Left cardiac atrium (tissue), 4 donors: ENCODE data around the gene STEAP1. TPM values are rescaled to one million over a fixed set of nuclear protein-coding genes. Genes with fewer than 3 reads are reported as not detected.
"Not testable (repeated sequence)": the region's sequence is repeated elsewhere in the genome, so short reads cannot be mapped to it uniquely, and the experiment has no call there.

Source experiments
- ATAC-seq, 2 donors: fragments of 200-7000 bp; cut with Tn5 transposase; one replicate each; pipeline ENCODE4 v1.9.1; 2020; ENCODE audit warnings: mild to moderate bottlenecking in 2 of 2, moderate library complexity in 2 of 2
- DNase-seq: peaks from one replicate; pipeline ENCODE4 v3.0.0-alpha.2; 2020
- intact Hi-C, 2 donors: fragments of 100-400 bp; cut with DNase I; formaldehyde crosslinking; loops; one replicate each; pipeline versions ENCODE4 v1.14.1 to v1.15.1; 2022 to 2023
- long read RNA-seq: library from polyadenylated mRNA; unstranded; transcript quantifications from one replicate; pipeline ENCODE4 v2.0.0, GENCODE V29; 2021
- total RNA-seq, 2 donors: library from RNA; stranded (reverse); fragmentation: NEBNext Ultra II Directional; extraction: Animal tissue kit (Norgen Biotek cat#: 25700); gene quantifications; one replicate each; pipeline ENCODE4 v1.2.1, GENCODE V29; 2021
- donor health status: DM: no; HTN: yes; CAD: no.
- donor health status: DM: no; HTN: yes; CAD: no; lungs with severe emphysema.
- donor health status: DM: yes; HTN: yes; CAD: no.
- donor health status: Dilated cardiomyopathy.

The STEAP1 gene
- 10 to 100 TPM in 1 of 2 donors, 1 to 10 TPM in 1; 6.1 to 12.0 TPM for total RNA-seq
- long read RNA-seq, transcript STEAP1-201 (5 exons, 1,313 nt): major isoform, 5 of 6 reads
- long read RNA-seq, partial matches to known transcripts: 1 of 6 reads
- long read RNA-seq, other reads (novel, unspliced or antisense): 0 of 6 reads

DNA sequence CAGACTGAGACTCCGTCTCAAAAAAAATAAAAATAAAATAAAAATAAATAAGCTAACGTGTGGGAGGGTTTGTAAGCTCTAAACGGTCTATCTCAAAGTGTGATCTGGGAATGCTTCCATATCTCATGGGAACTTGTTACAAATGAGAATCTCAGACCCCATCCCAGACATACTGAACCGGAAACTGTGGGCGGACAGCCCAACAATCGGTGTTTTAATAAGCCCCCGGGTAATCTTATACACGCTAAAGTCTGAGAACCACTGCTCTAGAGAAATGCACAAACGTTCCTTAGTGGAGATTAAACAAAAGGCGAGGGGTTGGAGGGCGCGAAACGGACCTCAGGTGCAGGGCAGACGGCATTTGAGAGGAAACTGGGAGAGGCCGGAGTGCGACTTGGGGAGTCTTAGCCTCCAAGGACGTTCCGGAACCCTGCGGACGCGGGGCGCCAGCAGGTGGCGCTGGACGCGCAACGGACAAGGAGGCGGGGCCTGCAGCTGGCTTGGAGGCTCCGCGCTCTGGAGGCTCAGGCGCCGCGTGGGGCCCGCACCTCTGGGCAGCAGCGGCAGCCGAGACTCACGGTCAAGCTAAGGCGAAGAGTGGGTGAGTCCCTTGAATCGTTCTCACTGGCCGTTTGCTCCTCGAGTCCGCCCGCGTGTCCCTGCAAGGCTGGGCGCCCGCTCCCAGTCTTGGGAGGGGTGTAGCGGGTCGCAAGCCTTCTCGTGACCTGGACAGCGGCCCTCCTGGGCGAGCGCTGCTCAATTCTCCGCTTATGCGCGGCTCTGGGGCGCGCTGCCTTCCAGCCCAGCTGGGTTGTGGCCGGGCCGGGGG is at the start of gene STEAP1:
Gene STEAP1, plus strand, starts transcription at position 527 of the 829 bp plus-strand sequence. CDS start 5,320 bp downstream, outside the sequence.
- ATAC-seq: peak; percentile 98
- intact Hi-C loops: loop anchor here in 1 of 2 donors (5.0 kb wide), 1 partner anchor 108 kb away; no protein-coding TSS in a partner anchor
- DNase-seq: peak; percentile 93

DNA sequence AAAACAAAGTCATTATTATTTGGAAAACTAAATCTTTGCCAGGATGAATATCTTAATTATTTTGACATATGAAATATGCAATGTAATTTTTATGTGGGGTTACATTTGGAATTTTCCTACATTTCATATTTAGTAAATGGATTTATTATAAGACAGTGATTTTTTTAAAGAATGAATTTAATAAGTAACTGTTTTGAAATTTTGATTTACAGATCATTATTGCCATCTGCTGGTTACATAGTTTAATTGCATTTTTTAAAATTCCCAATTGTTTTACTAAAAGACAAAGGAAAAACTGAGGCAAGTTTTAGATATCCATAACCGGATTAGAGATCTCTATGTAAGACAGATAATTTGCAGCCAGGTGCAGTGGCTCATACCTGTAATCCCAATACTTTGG is 39.3 kb upstream of the STEAP1 start:
- DNase-seq, intact Hi-C loops, ATAC-seq: not testable (repeated sequence)

DNA sequence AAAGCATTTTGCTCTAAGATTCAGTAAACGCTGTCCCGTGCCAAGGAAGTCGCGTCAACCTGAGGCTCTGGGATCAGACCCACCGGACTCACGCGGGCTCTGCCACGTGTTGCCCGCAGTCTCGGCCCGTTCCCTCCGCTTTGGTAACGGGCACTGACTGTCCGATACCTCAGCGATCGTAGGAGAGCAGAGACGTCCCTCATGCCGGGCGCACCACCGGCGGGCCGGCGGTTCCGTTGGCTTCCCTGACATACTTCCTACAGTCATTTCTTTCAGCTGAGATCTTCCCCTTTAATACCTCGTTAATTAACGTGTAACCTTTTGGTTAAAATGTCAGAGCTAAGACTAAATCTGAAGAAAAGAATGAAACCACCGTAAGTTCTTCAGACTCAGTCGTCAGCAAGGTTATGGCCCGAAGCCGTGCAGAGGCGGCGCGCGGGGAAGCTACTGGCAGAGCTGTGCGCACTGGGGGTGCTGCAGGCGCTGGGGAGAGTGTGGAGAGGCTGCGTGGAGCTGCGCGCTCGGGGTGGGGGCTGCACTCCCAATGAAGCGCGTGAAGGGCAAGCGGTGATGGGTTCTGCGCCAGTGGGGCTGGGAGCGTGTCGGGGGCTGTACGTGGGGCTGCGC is 35.6 kb upstream of the STEAP1 start:
- DNase-seq (peak; percentile 34), ATAC-seq (peak; percentile 51 to 80)
- intact Hi-C loops: not testable (repeated sequence)

DNA sequence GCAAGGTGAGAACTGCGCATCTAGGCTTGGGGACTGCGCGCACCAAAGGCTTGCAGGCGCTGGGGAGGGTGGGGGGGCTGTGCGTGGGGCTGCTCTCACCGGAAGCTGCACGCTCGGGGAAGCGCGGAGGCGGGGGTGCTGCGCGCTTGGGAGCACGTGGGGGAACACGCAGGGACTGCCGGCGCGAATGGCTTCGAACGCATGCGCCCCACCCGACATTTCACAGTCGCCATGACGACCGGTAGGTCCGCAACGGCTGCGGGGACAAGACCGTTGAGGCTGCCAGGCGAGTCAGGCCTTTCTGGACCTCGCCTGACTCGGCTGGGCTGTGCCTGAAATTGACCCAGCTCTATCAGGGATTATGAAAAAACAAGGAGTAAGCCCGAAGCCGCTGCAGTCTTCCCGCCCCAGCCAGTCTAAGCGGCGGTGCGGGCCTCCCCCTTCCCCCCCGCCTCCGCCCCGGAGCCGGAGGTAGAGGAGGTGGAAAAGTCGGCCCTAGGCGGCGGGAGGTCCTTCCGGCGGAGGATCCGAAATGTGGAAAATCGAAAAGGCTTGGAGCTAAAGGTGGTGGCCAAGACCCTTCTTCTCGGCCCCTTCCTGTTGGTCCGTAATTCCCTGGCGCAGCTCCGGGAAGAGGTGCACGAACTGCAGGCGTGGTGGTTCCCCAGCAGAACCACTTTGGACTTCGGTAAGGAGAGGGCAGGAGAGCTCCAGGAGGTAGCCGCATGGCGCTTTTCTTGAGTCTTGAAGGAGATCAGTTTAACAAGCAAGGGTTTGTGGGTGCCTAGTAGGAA is 34.9 kb upstream of the STEAP1 start:
- peak; percentile 68 for DNase-seq
- intact Hi-C loops: no loop called here
- peak; percentile 91 to 92 for ATAC-seq

DNA sequence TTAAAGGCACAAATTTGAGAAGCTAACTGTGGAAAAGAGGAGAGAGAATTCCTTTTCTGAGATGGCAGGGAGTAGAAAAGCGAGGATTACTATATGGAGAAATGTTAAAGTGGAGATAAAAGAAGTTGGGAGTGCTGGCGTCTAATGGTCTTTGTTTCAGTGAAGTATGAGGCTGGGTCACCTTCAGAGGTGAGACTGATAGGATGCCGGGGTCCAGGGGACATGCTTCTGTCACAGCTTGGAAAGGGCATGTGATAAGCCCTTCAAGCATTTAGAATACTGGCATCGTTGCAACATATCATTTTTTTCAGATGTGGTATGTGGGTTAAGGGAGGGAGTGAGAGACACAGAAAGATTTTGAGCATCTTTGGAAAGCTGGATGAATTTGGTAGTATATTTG is 34.1 kb upstream of the STEAP1 start:
- ATAC-seq, intact Hi-C loops, DNase-seq: not testable (repeated sequence)

DNA sequence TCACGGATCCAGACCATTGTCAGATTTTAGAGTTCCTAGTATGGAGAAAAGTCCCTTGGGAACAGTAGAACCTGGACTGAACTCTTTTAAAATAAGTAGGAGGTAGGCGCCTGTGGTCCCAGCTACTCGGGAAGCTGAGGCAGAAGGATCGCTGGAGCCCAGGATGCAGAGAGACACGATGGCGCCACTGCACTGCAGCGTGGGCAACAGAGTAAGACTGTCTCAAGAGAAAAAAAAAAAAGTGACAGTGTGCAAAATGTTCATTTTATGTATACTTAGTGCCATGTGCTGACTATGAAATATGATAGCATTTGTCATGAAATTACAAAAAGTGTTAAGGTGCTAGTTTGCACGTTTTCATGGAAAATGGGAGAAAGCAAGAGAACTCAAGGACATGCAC is 22.5 kb upstream of the STEAP1 start:
- ATAC-seq, DNase-seq, intact Hi-C loops: not testable (repeated sequence)

DNA sequence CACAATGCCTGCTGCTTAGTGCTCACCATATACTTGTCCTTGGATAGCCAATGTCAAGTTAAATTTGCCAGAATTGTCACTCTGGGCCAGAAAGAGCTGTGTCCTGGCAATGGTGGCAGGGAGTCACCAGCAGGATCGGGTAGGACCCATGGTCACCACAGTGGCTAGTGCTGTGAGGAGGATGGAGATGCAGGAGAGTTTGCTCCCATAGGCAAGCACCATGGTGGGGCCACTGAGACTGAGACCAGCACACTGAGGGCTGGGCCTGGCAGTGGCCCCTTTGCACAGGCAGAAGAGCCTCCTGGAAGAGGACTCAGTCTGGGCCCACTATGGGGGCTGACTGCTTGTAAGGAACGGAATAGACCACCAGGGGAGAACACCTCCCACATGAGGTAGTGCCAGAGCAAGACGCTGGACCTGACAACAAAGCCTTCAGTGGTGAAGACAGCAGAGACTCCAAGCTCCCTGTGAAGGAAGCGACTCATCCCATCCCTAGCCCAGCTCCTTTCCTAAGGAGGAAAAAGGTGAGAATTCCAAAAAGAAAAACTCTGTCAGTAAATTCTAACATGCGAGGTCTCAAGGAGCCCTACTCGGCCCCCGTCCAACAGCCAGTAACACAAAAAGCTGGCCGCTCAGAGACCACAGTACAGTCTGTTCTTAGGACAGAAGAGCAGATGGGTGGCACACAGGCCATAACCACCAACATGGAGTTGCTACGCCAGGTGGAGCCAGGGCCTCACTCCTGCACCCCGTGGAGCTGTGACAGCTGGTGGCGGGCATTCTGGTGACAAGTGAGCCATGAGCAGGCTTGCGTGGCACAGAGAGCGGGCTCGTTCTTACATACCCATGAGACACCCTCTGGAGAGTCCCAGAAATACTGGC is 6.9 kb upstream of the STEAP1 start:
- not testable (repeated sequence) for ATAC-seq, DNase-seq

DNA sequence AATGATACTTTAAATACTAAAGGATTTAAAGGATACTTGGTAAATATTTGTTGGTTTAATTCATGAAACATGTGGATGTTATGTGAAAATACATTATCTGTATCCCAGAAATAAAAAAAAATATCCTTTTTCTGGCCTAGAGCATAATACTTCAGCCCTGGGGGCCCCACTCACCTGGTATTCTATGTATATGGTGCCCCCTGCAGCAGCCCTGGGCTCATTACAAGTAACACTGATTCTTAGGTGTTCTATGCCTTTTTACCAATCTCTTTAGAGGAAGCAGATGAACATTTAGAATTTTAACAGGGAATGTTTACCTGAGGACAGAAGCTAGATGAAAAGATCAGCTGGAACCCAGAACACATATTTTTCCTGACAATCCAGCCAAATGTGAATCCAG is 4.8 kb upstream of the STEAP1 start:
- ATAC-seq, DNase-seq, intact Hi-C loops: not testable (repeated sequence)

More for the DNA sequence above, 6.9 kb upstream of the STEAP1 start:
- intact Hi-C loops: not testable (repeated sequence)

DNA sequence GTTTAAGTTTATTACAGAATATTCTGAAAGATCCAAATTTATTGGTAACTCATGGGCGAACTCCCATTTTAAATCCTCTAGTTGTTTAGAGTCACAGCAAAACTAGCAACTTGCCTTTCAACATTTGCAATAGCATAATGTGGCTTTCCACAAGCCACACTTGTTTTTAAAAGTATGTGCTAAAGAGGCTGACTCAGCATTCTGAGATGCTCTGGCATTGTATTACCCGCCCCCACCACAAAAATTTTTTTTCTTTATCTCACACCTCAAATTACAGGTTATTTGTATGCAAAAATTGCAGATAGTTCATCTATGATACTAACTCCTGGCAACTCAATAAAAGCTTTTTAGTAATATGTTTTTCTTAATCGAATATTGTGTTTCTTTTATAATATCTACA is 2.4 kb upstream of the STEAP1 start:
- not testable (repeated sequence) for DNase-seq, ATAC-seq
- intact Hi-C loops: loop anchor here in 1 of 2 donors (5.0 kb wide), 1 partner anchor 110 kb away; no protein-coding TSS in a partner anchor

DNA sequence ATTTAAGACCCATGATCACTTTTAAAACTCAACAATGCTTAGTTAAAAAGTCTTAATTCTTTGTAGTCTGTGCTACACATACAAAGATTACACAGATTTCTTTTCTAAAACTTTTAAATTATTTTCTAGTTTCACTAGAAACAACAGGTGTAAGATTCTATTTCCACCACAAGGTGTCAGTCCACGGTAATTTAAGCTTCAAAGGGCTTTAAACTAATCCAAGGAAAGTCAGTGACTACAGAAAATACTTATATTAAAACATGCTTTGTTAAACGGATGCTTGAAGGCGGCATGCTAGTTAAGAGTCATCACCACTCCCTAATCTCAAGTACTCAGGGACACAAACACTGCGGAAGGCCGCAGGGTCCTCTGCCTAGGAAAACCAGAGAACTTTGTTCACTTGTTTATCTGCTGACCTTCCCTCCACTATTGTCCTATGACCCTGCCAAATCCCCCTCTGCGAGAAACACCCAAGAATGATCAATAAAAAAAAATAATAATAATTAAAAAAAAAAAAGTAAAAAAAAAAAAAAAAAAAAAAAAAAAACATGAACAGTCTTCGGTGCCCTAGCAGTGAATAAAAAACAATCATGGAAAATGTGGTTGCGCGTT is 1.5 kb upstream of the STEAP1 start:
- intact Hi-C loops: loop anchor here in 1 of 2 donors (5.0 kb wide), 1 partner anchor 110 kb away; no protein-coding TSS in a partner anchor
- DNase-seq, ATAC-seq: not testable (repeated sequence)

DNA sequence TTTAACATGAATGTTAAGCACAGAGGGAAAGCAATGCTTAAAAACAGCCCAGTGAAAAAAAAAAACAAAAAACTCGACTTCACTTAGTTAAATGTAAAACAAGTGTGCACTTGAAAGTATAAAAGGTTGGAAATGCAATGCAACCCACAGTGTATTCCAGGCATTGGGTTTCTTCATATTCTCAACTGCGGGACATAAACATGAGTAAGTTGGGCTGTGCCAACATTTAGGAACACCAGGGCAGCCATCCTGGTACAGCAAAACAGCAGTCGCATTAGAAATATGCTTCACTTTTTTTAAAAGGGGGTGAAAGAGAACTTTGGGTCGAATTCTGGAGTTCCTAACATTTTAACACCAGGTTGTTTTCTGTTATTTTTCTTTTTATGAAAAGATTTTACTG is 937 bp downstream of the STEAP1 start:
- intact Hi-C loops: loop anchor here in 1 of 2 donors (5.0 kb wide), 1 partner anchor 272 kb away; no protein-coding TSS in a partner anchor
- no peak for ATAC-seq
- no peak for DNase-seq

DNA sequence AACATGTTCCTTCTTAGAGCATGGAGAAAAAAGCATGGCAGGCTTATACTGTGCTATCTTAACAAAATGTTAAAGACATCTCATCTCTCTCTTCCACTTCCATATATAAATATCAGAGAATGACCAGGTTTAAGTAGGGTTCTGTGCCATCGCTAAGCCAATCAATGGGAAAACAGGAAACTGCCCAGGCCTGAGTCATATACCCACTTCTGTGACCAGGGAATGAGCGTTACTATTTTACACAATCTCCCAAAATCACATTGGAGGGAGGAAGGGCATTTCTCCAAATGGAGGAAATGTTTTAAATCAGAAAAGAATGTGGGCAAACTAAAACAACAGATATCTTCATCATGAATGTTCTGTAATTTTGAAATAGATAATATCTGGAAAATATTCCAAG is 3.1 kb downstream of the STEAP1 start:
- intact Hi-C loops: loop anchor here in 1 of 2 donors (5.0 kb wide), 1 partner anchor 270 kb away; no protein-coding TSS in a partner anchor
- not testable (repeated sequence) for ATAC-seq, DNase-seq

DNA sequence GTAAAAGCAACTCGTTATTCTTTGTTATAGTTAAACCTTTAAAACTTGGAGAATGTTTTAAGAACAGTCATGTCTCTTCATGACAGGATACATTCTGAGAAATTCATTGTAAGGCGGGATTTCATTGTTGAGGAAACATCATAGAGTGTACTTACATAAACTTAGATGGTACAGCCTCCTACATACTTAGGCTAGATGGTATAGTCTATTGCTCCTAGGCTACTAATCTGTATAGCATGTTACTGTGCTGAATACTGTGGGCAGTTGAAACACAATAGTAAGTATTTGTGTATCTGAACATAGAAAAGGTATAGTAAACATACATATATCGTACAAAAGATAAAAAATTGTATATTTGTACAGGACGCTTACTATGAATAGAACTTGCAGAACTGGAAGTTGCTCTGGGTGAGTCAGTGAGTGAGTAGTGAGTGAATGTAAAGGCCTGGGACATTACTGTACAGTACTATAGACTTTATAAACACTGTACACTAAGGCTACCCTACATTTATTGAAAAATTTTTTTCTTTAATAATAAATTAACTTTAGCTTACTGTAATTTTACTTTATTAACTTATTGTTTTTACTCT is 3.6 kb downstream of the STEAP1 start:
- not testable (repeated sequence) for ATAC-seq, DNase-seq
- intact Hi-C loops: loop anchor here in 1 of 2 donors (5.0 kb wide), 1 partner anchor 269 kb away; no protein-coding TSS in a partner anchor

DNA sequence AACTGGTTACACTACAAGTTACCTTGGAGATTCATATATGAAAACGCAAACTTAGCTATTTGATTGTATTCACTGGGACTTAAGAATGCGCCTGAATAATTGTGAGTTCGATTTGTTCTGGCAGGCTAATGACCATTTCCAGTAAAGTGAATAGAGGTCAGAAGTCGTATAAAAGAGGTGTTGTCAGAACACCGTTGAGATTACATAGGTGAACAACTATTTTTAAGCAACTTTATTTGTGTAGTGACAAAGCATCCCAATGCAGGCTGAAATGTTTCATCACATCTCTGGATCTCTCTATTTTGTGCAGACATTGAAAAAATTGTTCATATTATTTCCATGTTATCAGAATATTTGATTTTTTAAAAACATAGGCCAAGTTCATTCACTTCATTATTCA is 9.3 kb downstream of the STEAP1 start:
- no peak for DNase-seq
- intact Hi-C loops: loop anchor here in 1 of 2 donors (10.0 kb wide), 1 partner anchor 271 kb away; no protein-coding TSS in a partner anchor
- ATAC-seq: no peak

DNA sequence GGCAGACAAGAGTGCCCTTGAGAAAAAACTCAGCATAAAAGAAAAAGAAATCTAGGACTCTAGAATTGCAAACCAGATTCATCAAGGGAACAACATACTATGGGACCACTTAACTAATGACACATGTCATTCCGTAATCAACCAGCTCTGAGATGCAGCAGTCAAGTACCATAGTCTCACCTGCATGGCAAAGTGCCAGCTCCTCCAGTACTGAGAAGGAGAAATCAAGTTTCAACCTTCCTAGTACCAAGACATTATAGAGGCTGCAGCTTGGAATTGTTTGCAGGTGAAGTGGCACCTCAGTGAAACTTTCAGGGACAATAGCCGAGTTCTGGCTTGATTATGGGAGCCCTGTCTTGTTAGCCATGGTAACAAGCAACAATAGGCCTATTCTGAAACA is 11.5 kb downstream of the STEAP1 start:
- ATAC-seq (no peak), DNase-seq (no peak)
- intact Hi-C loops: loop anchor here in 1 of 2 donors (10.0 kb wide), 1 partner anchor 269 kb away; no protein-coding TSS in a partner anchor

DNA sequence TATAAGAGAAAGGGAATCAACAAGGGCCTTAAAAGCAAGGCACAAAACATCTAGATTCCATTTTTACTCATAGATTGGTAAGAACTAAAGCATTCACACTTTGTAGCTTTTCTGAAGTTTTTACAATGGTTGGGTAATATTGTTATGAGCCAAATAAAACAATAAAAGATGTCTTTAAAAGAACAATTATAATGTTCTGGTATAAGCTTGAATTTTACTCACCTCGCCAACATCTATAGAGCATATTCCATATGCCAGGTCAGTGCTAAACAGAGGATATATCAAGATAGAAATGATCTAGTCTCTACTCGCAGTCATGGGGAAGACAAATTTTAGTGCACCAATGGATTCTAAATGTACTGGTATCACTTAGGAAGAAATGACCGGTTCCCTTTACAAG is 11.9 kb downstream of the STEAP1 start:
- ATAC-seq (no peak), DNase-seq (no peak)
- intact Hi-C loops: loop anchor here in 1 of 2 donors (10.0 kb wide), 1 partner anchor 269 kb away; no protein-coding TSS in a partner anchor

DNA sequence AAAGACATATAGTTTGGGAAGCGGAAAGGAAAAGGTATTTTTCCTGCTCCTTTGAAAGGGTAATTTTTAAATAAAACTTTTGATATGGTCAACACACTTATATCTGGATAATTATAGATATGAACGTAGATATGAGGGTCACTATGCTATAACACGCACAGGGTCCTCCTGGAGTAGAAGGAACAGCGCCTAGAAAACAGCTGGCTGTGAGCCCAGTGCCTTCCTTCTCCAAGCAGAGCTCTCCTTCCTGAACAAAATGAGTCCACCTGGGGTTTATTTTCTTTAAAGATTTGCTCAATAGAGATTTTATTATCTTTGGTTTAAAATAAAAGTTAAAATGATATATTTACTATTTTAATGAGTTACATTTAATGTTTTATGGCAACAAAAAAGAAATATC is 13.1 kb downstream of the STEAP1 start:
- intact Hi-C loops: loop anchor here in 1 of 2 donors (10.0 kb wide), 1 partner anchor 267 kb away; no protein-coding TSS in a partner anchor

More for the DNA sequence above, 13.1 kb downstream of the STEAP1 start:
- DNase-seq: no peak
- no peak for ATAC-seq
